GM10847 (cell line): ENCODE measurements around the gene HIVEP3.

Experiments
- POLR2A ChIP-seq: IDR thresholded peaks from 2 replicates; pipeline ENCODE4 v1.6.1; 2011; ENCODE audit not compliant: insufficient read length; ENCODE audit errors: extremely low read depth

The HIVEP3 gene

DNA sequence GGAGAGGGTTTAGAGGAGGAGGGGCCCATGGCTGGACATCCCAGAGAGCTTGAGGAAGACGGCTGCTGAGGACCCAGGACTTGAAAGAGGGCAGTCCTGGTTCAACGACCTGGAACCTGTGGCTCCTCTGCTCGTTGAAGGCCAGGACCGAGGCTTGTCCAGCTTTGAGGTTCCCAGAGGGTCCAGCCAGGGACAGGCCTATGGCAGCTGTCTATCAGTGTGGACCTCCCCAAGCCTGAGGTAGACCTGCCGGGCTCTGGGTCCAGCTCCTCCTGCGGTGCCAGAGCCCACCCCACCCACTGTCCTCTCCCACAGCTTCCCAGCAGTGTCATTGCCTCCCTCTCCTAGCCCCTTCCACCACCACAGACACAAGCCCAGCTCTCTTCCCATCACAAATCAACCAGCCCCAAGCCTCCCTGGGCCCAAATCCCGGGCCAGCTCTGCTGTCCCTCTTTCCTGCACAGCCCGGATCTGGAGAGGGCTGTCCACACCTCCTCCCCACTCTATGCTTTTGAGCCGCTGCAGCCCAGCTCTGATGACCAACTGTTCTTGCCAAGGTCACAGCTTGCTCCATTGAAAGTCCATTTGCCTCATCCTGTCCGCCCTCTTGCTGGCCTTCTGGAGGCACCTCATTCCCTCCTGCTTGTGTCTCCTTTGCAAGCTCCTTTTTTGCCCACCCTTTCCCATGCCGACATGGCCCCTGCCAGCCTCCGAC lies 385.5 kb downstream of the HIVEP3 start:
- TF ChIP-seq POLR2A = no peak

DNA sequence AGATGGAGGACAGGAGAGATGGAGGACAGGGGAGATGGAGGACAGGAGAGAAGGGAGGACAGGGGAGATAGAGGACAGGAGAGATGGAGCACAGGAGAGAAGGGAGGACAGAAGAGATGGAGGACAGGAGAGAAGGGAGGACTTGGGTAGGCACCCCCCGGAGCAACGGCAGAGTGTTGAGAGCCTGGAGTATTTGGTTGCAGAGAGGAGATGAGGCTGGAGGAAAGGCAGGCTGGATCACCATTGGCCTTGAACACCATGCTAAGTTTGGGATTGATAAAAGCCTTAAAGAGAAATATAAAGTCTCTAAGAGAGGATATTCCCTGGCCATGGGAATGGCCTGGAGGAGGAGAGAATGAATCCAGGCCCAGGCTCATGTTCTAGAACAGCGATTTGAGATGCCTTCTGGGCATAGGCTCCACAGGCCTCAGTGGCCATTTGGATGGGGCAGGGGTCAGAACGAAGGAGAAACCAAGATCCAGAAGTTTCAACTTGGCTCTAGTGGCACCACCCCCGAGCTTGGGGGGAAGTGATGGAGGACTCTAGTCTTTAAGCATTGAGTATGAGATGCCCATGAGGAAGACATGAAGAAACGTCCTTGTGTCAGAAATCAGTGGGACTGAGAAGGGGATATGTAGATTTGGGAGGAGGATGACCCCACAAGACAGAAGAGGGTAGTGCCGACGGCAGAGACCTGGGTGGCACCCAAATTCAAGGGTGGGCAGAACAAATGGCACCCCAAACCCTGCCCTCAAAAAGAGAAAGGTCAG lies 386.3 kb downstream of the HIVEP3 start:
- no peak for TF ChIP-seq POLR2A

DNA sequence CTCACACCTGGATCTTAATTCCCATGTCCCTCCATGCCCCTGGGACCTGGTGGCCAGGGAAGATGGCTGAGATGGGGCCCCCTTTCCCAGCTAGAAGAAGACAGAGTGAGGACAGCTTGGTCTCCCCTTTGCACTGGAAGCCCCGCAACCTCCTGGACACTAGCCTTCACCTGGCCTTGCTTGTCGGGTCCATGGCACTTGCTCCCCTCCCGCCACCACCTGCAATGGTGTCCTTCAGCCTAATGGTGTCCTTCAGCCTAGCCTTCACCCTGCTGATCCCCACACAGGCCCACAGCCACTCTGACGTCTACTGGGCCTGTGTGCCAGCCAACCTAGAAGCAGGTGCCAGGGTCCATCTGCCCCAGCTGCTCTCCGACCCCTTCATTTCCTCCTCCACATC lies 388.3 kb downstream of the HIVEP3 start:
- TF ChIP-seq POLR2A = no peak

DNA sequence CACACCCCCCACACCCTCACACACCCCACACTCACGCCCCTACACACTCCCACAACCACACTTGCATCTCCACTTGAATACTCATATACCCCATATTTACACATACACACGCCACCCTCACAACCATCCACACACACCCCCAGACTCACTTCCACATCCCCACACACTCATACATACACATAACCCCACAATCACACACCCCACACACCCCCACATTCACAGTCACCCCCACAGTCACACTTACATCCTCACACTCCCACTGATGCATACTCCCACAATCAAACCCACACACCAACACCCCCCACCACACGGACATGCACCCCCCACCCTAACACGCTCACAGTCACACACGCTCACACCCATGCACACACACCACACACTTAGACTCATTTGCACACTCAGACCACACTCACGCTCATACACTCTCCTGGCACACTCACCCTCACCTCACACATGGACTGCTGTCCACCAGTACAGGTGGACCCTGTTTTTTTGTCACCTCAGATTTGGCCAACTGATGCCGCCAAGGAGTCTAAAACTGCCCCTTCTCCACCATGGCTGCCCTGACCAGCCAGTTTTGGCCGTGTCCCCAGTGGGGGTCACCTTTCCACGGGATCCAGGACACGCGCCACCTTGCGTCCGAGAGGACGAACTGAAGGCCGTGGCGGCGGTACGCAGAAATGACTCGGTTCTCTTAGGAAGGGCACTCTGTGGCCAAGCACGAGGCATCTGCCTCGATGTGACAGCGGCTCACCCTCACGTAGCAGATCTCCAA lies 388.9 kb downstream of the HIVEP3 start:
- TF ChIP-seq POLR2A = no peak

DNA sequence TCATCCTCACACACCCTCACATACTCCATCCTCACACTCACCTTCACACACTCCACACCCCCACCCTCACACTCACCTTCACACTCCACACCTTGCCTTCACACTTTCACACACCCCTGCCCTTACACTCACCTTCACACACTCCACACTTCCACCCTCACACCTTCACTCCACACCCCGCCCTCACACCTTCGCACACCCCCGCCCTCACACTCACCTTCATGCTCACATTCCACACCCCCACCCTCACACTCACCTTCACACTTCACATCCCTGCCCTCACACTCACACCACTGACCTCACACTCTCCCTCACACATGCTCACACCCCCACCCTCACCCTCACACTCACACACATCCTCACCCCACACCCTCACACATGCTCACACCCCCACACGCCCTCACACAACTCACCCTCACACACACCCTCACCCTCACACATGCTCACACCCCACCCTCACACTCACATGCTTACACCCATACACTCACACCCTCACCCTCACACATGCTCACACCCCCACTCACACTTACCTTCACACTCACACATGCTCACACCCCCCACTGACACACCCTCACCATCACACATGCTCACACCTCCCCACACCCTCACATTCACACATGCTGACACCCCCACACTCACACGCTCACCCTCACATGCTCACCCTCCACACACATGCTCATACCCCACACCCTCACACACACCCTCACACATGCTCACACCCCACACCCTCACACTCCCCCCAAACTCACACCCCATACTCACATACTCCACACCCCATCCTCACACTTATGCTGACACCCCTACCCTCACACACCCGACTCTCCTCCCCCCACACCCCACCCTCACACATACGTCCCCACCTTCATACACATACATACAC lies 389.8 kb downstream of the HIVEP3 start:
- no peak for TF ChIP-seq POLR2A

DNA sequence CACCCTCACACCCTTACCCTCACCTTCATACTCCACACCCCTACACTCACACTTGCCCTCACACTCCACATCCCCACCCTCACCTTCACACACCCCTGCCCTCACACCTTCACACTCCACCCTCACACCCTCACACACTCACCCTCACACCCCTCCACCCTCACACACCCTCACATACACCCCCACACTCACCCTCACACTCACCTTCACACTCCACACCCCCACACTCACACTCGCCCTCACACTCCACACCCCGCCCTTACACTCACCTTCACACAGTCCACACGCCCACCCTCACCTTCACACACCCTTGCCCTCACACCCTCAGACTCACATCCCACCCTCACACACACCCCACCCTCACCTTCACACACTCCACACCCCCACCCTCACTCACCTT lies 390.6 kb downstream of the HIVEP3 start:
- TF ChIP-seq POLR2A = no peak

DNA sequence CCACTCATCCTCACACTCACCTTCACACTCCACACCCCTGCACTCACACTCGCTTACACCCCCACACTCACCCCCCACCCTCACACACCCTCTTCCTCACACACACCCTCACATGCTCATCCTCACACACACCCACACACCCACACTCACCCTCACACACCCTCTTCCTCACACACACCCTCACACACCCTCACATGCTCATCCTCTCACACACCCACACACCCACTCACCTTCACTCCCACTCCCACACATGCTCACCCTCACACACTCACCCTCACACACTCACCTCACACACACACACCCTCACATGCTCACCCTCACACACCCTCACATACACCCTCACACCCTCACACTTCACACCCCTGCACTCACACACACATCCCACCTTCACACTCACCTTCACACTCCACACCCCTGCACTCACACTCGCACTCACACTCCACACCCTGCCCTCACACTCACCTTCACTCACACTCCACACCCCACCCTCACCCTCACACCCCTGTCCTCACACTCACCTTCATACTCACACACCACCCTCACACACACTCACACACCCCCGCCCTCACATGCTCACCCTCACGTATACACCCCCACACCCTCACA lies 391.7 kb downstream of the HIVEP3 start:
- no peak for TF ChIP-seq POLR2A

DNA sequence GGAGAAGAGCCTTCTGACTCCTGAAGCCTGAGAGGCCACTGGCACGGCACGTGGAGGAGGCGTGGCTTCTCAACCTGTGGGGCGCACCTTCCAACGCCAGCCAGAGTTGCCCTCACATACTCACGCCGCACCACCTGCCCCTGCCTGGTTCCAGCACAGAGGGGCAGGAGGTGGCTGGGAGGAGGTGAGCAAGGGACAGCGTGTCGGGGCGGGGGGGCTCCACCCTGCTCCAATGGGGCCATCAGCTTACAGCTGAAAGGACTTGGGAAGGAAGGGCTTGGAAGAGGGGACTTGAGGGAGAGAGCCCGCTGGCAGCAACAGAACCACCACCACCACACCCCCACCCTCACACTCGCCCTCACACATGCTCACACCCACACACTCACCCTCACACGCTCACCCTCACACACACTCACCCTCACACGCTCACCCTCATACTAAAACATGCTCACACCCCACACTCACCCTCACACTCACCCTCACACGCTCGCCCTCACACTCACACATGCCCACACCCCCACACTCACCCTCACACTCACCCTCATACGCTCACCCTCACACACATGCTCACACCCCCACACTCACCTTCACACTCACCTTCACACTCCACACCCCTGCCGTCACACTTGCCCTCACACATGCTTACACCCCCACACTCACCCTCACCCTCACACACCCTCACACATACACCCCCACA lies 392.7 kb downstream of the HIVEP3 start:
- no peak for TF ChIP-seq POLR2A

DNA sequence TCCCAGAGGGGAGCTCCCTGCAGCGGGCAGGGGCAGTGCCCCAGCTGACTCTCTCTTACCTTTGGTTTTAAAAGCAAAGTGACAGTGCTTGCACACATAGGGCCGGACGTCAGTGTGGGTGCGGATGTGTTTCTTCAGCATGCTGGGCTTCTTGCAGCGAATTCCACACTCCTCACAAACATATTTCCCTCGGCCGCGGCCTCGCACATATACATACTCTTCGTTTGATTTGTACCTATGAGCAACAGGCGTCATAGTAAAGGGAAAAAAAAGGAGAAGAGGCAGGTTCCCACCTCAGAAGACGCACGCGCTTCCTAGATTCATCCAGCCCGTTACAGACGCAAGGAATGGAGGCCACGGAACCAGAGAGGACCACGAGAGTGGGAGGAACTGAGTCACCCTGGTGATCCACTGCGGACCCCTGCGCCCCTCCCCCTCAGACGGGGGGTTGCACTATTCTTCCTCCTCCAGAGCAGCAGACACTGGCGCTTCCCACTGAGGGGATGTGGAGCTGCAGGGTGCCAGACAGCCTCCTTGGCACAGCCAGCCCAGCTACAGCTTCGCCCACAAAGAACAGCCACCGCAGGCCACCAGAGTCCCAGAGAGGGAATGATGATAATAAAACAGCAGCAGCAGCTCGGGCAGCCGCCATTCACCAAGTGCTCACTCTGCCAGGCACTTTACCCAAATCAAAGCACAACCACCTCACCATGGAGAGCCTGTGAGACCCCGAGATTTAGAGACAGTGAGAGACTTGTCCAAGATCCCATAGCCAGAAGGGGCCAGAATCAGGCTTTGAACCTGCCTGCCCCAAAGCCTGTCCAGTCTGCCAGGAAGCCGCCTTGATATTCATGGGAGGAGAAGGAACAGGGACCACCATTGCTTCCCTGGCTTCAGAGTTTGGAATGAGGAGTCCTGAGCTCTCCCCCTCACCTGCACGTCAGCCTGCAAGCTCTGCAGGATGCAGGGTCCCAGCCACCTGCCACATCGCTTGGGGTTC lies 393.7 kb downstream of the HIVEP3 start:
- TF ChIP-seq POLR2A = no peak

DNA sequence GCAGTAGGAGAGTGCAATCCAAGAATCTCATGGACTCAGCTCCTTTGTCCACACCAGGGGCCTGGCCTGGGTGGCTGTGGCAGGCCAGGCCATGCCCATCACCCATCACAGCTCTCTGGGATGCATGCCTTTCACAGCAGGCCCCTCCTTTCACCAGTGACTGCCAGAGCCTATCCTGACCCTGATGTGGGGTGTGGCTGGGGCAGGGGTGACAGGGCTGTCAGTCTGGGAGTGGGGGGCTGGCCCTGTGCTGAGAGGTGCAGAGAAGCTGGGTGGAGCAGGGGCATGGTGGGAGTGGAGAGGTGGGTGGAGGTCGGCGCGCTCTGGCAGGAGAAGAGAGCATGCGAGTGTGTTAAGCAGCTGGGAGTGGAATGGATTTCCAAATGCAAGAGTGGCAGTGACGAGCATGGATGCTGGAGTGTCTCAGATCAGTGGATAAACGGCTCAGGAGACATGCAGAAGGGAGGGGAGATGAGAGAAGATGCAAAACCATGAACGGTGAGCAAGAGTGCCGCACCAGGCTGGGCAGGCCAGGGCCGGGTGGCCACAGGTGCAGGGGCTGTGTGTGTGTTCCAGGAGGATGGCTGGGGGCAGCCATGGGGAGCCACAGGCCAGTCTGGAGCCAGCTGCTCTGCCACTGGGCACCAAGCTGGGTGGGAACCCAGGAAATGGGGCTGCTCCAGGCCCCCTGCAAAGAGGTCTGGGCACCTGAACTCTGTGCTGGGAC lies 394.6 kb downstream of the HIVEP3 start:
- no peak for TF ChIP-seq POLR2A

DNA sequence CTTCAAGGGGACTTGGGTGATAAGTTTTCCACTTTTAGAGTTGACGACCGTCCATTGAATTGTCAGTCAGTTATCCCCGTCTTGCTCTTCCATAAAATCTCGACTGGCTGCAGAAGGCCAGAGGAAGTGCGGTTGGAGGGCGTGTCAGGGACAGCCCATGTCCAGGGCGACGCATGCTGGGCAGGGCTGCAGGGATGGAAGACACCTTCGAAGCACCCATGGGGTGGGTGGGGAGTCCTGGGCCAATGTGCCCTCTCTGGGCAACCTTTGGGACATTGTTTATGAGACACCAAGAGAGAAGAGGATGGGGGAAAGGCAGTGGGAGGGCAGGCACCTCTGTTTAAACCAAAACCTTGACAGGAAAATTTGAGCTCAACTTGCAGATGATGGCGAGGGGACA lies 395.7 kb downstream of the HIVEP3 start:
- no peak for TF ChIP-seq POLR2A

DNA sequence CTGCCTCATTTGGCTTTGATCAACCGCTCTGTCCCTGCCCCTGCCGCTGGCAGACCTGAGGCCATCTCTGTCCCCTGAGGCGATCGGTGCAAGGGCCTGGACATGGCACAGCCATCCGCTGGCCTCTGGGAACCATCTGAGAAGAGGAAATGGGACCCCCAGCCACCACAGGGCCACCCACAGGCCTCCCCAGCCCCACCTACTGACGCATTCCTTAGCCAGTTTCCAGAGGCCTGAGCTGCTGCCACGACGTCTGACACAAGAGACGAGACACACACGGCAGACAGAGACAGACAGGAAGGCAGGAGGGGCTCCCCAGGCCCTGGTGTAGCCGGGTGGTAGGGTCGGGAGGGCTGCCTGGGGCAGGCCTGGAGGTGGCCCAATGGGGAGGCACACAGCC lies 397.0 kb downstream of the HIVEP3 start:
- no peak for TF ChIP-seq POLR2A

DNA sequence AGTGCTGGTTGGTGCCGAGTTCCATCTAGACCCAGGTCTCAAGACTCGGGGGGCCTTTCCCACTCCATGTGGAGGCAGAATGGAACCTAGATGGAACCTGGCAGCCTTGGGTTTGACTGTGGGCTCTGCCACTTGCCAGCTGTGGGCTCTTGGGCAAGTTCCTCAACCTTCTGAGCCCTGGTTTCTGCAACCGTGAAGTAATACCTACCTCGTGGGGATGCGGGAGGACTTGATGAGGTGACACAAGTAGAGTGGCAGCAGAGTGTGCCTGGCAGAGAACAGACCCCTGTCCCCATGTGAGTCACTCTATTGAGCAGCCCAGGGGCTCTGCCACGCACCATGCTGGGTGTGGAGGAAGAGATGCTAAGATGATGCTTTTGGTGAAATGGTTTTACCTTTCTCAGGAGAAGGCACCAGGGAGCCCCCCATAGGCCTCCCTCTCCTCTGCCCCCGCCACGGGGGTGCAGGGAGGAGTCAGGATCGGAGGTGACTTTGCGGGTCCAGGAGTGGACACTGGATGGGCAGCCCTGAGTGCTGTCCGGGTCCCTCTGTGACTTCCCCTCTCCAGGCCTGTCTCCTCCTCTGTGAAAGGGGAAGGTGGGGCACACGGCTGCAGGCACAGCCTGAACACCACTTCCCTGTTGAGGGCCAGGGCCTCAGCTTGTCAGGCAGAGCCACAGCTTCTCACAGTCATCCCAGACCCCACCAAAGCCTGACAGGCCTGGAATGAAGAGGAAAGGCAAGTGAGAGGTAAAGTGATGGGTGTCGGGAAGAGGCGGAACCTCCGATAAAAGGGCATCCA lies 397.6 kb downstream of the HIVEP3 start:
- TF ChIP-seq POLR2A = no peak
